ENCODE data around the gene FOXR1.

GRCh38 chr11:118973985-118974384 is 2.4 kb downstream of the FOXR1 start:
- TF ChIP-seq ZNF23 (tag by site-specific recombination; IDR thresholded peaks at IDR 0.05; ENCODE audit: borderline replicate concordance) (no peak), ZNF114 (tag by site-specific recombination; IDR thresholded peaks at IDR 0.05) (no peak), ZNF624 (tag by site-specific recombination; IDR thresholded peaks at IDR 0.05) (no peak), YY1 (tag by site-specific recombination; IDR thresholded peaks at IDR 0.05) (no peak), CTCF (tag by site-specific recombination; IDR thresholded peaks at IDR 0.05) (no peak), ZNF350 (tag by site-specific recombination; IDR thresholded peaks at IDR 0.05) (no peak)
- TF ChIP-seq, protein P1, sequence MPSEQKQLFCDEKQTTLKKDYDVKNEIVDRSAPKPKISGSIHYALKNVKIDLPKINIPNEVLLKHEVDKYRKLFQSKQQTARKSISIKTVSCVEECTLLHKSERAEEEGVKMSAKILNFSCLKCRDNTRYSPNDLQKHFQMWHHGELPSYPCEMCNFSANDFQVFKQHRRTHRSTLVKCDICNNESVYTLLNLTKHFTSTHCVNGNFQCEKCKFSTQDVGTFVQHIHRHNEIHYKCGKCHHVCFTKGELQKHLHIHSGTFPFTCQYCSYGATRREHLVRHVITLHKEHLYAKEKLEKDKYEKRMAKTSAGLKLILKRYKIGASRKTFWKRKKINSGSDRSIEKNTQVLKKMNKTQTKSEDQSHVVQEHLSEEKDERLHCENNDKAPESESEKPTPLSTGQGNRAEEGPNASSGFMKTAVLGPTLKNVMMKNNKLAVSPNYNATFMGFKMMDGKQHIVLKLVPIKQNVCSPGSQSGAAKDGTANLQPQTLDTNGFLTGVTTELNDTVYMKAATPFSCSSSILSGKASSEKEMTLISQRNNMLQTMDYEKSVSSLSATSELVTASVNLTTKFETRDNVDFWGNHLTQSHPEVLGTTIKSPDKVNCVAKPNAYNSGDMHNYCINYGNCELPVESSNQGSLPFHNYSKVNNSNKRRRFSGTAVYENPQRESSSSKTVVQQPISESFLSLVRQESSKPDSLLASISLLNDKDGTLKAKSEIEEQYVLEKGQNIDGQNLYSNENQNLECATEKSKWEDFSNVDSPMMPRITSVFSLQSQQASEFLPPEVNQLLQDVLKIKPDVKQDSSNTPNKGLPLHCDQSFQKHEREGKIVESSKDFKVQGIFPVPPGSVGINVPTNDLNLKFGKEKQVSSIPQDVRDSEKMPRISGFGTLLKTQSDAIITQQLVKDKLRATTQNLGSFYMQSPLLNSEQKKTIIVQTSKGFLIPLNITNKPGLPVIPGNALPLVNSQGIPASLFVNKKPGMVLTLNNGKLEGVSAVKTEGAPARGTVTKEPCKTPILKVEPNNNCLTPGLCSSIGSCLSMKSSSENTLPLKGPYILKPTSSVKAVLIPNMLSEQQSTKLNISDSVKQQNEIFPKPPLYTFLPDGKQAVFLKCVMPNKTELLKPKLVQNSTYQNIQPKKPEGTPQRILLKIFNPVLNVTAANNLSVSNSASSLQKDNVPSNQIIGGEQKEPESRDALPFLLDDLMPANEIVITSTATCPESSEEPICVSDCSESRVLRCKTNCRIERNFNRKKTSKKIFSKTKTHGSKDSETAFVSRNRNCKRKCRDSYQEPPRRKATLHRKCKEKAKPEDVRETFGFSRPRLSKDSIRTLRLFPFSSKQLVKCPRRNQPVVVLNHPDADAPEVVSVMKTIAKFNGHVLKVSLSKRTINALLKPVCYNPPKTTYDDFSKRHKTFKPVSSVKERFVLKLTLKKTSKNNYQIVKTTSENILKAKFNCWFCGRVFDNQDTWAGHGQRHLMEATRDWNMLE (tag by site-specific recombination; conservative IDR thresholded peaks at IDR 0.05; ENCODE audit: low read depth): no peak

Measured in HEK293 (cell line).